HG03097 (cell line): ENCODE measurements around the gene CD300LG.
"Not testable (repeated sequence)": the region's sequence is repeated elsewhere in the genome, so short reads cannot be mapped to it uniquely, and the experiment has no call there.

Experiments used
- ATAC-seq: cut with Tn5 transposase; IDR thresholded peaks from one replicate; pipeline ENCODE4 v1.9.1; 2021; ENCODE audit not compliant: unreplicated experiment, low FRiP score

CD300LG gene

GRCh38 chr17:43823350-43824084 lies 23.5 kb upstream of the CD300LG start:
- no peak for ATAC-seq

- no peak for ATAC-seq
These were observed 21.4 kb upstream of the CD300LG start for GRCh38 chr17:43825567-43825966.

- ATAC-seq = no peak
These were observed 20.8 kb upstream of the CD300LG start for GRCh38 chr17:43826206-43826605.

GRCh38 chr17:43827596-43827995 lies 19.4 kb upstream of the CD300LG start:
- ATAC-seq = no peak

- no peak for ATAC-seq
These were observed 17.2 kb upstream of the CD300LG start for GRCh38 chr17:43829738-43830137.

- no peak for ATAC-seq
These were observed 16.4 kb upstream of the CD300LG start for GRCh38 chr17:43830510-43831140.

GRCh38 chr17:43831633-43832032 lies 15.3 kb upstream of the CD300LG start:
- ATAC-seq = no peak

GRCh38 chr17:43832168-43832975 lies 14.6 kb upstream of the CD300LG start:
- ATAC-seq = no peak

- no peak for ATAC-seq
These were observed 13.8 kb upstream of the CD300LG start, which contains the start of gene MPP3 for GRCh38 chr17:43832976-43833829. TSS of gene MPP3 (minus strand) at chr17:43833146. CDS start at chr17:43831906, 1,240 bp downstream.

- ATAC-seq = no peak
These were observed 12.9 kb upstream of the CD300LG start for GRCh38 chr17:43834106-43834505.

GRCh38 chr17:43839670-43840108 lies 7.3 kb upstream of the CD300LG start:
- no peak for ATAC-seq

- ATAC-seq = no peak
These were observed 6.2 kb upstream of the CD300LG start for GRCh38 chr17:43840814-43841213.

GRCh38 chr17:43841282-43841681 lies 5.7 kb upstream of the CD300LG start:
- no peak for ATAC-seq

GRCh38 chr17:43842091-43842974 lies 4.6 kb upstream of the CD300LG start:
- ATAC-seq = not testable (repeated sequence)

GRCh38 chr17:43842975-43843325 lies 4.0 kb upstream of the CD300LG start:
- ATAC-seq = no peak

GRCh38 chr17:43844241-43844640 lies 2.7 kb upstream of the CD300LG start:
- no peak for ATAC-seq

- ATAC-seq = no peak
These were observed 1.2 kb upstream of the CD300LG start for GRCh38 chr17:43845766-43846165.

GRCh38 chr17:43846221-43846712 lies 709 bp upstream of the CD300LG start:
- no peak for ATAC-seq

GRCh38 chr17:43848601-43849000 lies 1.6 kb downstream of the CD300LG start:
- ATAC-seq = no peak
